GM19395 (cell line): ENCODE measurements around the gene NCOA3.

Experiments
- ATAC-seq: cut with Tn5 transposase; IDR thresholded peaks from one replicate; pipeline ENCODE4 v1.9.1; 2021; ENCODE audit warnings: mild to moderate bottlenecking, moderate library complexity; ENCODE audit not compliant: unreplicated experiment

Gene NCOA3

DNA sequence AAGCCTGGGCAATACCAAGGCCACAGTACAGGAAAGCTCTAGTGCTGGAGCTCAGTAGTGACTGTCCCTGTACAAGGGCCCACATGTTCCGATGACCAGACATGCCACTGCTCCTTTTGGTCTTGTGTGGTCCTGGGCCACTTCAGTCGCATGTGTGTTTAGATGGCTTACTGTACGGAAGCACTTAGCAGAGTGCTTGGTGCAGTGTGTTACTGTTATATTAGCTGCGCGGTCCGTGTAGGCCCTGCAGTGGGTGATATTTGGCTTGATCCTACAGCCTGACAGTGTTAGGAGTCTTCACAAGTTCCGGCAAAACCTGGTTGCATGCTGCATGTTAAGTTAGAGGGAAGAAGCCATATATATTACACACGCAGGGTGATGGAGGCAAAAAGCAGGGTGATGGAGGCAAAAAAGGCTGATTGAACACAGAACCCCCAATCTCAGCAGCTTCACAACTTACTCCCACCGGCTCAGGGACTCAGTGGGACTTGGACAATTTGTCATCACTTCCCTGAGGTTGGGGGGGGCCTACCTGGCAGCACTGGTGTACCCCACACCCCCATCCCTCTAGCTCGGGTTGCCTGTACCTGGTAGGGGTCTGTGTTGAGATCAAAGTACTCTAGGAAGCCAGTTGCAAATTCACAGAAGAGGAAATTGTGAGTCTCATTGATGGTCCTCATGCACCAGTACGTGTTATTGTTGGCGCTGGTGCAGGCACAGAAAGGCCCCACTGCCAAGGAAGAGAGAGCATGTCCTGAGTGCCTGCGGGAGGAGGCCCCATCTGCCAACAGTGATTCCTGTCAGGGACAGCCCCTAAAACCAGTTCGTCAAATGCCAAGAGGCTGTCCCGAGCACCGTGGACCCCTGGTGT is 161.0 kb downstream of the NCOA3 start:
- ATAC-seq: no peak

GRCh38 chr20:47663354-47664067 is 161.8 kb downstream of the NCOA3 start:
- ATAC-seq: no peak

GRCh38 chr20:47664068-47664437 is 162.4 kb downstream of the NCOA3 start:
- ATAC-seq: no peak

- no peak for ATAC-seq
These were observed 163.1 kb downstream of the NCOA3 start for GRCh38 chr20:47664744-47665143.

DNA sequence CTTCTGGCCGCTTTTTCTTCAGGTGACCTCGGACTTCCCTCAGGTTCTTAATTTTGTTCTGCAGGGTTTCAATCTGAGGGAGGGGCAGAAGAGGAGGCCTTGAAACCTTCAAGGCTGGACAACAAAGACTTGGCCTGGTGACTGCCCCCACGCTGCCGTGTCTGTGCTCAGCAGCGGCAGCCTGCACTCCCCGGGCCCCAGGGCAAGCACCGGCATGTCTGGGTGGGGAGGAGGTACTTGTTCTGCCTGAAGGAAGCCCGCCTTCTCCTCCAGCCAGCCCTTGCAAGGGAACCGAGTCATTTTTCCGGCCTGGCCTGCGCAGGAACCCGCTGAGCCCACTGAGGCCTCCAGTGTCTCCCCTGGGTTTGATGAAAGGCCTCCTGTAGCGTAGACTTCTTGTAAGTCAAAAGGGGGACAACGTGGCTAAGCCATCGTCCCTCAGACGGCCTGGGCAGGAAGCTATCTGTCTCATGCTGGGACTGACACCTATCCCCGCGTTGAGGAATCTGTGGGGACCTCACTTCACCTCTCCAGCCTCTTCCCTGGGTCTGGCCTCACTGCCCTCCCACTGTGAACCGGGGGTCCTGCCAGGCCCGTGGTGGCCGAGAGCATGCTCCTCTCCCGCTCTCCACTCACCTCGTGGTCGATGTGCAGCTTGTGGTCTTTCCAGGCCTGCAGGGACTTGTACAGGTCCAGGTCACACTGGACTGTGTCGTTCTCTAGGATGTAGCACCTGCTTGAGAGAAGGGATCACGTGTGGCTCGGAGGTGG is 163.7 kb downstream of the NCOA3 start:
- no peak for ATAC-seq

GRCh38 chr20:47666304-47666703 is 164.6 kb downstream of the NCOA3 start:
- no peak for ATAC-seq

DNA sequence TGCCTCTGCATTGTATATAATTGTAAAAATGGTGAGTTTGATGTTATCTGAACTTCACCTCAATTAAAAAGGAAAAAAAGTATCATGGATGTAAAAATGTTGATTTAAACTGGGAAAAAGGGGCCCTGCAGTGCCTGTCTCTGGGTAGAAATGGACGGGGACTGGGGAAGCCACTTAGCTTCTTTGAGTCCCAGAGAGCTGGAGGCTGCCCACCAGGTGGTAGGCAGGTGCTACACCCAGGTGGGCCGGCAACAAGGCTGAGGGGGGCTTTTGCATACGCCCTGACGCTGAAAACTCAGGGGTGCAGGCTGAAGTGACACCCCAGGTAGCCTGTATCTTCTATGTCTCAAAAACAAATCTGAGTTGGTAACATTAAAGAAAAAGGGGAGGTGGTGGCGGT is 165.4 kb downstream of the NCOA3 start:
- ATAC-seq: no peak

- no peak for ATAC-seq
These were observed 166.0 kb downstream of the NCOA3 start for GRCh38 chr20:47667531-47668312.

GRCh38 chr20:47668313-47669151 is 166.8 kb downstream of the NCOA3 start:
- no peak for ATAC-seq

GRCh38 chr20:47669152-47669425 is 167.4 kb downstream of the NCOA3 start:
- no peak for ATAC-seq

- no peak for ATAC-seq
These were observed 167.8 kb downstream of the NCOA3 start for GRCh38 chr20:47669489-47669888.

- no peak for ATAC-seq
These were observed 168.5 kb downstream of the NCOA3 start for GRCh38 chr20:47669927-47670890.

DNA sequence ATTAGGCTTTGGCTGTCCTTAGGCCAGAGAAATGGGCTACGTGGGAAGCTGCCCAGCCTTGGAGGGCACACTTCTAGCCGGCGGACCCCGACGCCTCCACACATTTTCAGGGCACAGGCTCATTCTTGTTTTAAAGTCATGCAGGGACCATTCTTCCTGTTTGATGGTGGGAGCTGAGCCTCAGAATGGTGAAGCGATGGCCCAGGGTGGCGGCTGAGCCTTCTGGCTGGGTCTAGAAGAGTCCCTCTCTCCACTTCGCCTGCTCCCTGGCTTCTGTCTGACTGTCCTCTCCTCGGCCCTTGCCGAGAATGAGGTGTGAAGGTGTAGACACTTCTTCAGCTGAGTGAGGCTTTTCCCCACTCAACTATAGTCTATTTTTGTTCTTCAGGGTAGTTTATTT is 169.2 kb downstream of the NCOA3 start:
- ATAC-seq: no peak

DNA sequence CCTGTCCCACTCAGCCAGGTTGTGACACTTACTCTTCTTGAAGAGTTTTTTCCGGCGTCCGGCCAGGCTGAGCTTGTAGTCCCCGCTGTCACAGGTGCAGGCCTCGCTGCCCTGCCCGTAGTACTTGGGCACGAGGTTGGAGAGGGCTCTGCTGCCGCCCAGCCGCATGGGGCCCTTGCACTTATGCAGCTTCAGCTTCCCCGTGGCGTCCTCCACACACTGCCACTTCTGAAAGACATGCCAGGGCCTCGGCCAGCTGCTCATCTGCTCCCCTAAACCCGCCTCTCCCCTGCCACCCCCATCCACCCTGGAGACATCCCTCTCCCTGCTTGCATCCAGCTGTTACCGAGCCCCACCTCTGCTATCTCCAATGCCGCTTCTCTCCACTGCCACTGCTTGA is 170.5 kb downstream of the NCOA3 start:
- ATAC-seq: no peak

- no peak for ATAC-seq
These were observed 171.4 kb downstream of the NCOA3 start for GRCh38 chr20:47672886-47673670.

GRCh38 chr20:47673671-47673955 is 171.9 kb downstream of the NCOA3 start:
- ATAC-seq: no peak

GRCh38 chr20:47674145-47674544 is 172.5 kb downstream of the NCOA3 start:
- no peak for ATAC-seq

GRCh38 chr20:47674686-47675085 is 173.0 kb downstream of the NCOA3 start:
- ATAC-seq: no peak
